Activated CD8-positive, alpha-beta memory T cell treated with anti-CD3 and anti-CD28 coated beads, Interleukin-2, amount 50 U/mL, for 48 hours (primary cell): ENCODE results near the gene PLAC9.
A peak's percentile ranks its signal among the peaks of the same experiment; 100 is the strongest.

ENCODE experiments used
- DNase-seq: peaks from one replicate; pipeline ENCODE4 v3.0.0-alpha.2; 2020

PLAC9 gene

DNA sequence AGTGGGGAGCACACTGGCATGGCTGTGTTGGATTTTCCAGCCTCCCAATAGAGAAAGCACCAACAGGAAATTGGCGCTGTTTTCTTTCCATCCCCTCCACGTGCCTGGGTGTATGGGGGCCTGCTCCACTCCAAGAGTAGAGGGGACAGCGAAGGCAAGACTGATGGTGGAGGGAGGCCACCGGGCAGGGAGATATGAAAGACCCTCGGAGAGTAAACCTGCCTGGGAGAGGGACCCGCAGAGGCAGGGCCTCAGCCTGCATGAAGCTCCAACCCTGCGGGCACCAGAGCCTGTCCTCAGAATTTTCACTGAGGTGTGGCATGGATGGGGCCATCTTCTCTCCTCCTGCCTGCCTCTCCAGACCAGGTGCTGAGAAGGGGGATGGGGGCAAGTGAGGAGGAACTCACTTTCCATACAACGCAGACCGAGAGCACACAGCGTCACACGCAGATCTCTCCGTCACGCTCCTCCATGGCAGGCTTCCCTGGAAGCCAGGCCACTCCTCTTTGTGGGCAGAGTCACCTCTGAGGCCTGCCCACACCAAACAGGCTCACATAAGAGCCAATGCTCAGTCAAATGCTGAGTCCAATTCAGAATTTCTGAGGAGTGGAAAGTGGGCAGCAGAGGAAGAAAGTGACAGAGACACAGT, 54.0 kb downstream of the PLAC9 start:
- peak; percentile 71 for DNase-seq

- no peak for DNase-seq
Measured at GRCh38 chr10:80187060-80187459, 54.5 kb downstream of the PLAC9 start.

GRCh38 chr10:80187465-80188409, 55.2 kb downstream of the PLAC9 start:
- peak; percentile 76 for DNase-seq

DNA sequence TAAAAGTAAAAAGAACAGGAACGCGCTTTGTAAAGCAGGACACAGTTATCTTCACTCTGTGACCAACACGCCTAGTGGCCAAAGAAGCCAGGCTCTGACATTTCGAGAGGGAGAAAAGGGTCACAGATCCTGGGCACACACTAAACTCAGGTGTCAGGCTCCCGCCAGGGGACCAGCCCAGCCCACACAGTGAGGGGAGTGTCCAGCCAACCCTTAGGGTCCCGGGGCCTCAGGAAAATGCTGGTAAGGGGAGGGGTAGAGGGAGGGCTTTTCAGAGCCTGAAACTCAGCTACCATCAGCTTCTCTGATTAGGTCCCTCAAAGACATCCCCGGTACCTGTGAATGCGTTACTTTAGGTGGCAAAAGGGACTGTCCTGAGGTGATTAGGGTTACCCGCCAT, 56.2 kb downstream of the PLAC9 start:
- DNase-seq, result no peak

GRCh38 chr10:80191589-80192270, 59.2 kb downstream of the PLAC9 start:
- DNase-seq, result no peak

DNA sequence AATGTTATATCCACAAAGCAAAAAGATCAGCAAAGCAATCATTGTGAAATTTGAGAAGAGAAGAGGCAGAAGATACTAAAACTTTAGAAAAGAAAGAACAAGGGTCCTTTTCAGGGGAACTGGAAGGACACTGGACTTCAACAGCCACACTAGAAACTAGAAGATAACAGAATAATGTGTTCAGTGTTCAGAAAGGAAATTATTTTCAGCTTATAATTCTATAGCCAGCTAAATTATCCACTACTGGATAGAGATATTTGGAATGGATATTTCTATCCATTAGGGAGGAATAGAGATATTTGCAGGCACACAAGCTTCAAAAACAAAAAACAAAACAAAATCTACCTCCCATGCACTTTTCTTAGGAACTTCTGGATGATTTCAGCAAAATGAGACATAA, 60.0 kb downstream of the PLAC9 start:
- no peak for DNase-seq

GRCh38 chr10:80194373-80195045, 62.0 kb downstream of the PLAC9 start:
- DNase-seq, result no peak
